Caco-2 (cell line): ENCODE results near the gene MRPL37. TPM values are rescaled to one million over a fixed set of nuclear protein-coding genes. Genes with fewer than 3 reads are reported as not detected.

ENCODE experiments used
- BruUV-seq: library from RNA; stranded (reverse); fragments of 400-500 nt; replicated peaks from 2 replicates; lab custom pipeline; 2021; lab: Mats Ljungman, UMichigan
- CTCF ChIA-PET: fragments of 300-600 bp; sonication (Branson Sonifier 250); formaldehyde crosslinking; loops from one replicate; lab custom pipeline; 2022; ENCODE audit warnings: antibody characterized with exemption; lab: Charles Lee
- POLR2A ChIA-PET: fragments of 300-600 bp; sonication (Branson Sonifier 250); formaldehyde crosslinking; loops from one replicate; lab custom pipeline; 2022; ENCODE audit warnings: antibody characterized with exemption; lab: Charles Lee
- DNase-seq, 2 experiments: peaks; one replicate each; pipeline versions ENCODE4 v3.0.0 to v3.0.0-alpha.2; 2020 to 2022
- H3K27me3 ChIP-seq: replicated peaks from 2 replicates; pipeline ENCODE4 v1.6.0; 2011; ENCODE audit warnings: low read length; ENCODE audit not compliant: control insufficient read depth, insufficient read depth
- H3K36me3 ChIP-seq: 2 replicates; pipeline ENCODE4 v1.5.1; 2011; ENCODE audit warnings: low read length; ENCODE audit not compliant: control insufficient read depth, insufficient read depth
- H3K4me1 ChIP-seq: fragments of 250-450 bp; sonication (Bioruptor Pico); 2 replicates; pipeline ENCODE4 v1.5.1; 2020; ENCODE audit warnings: mild to moderate bottlenecking
- H3K4me3 ChIP-seq: 2 replicates; pipeline ENCODE4 v1.5.1; 2011; ENCODE audit warnings: low read depth, mild to moderate bottlenecking, control low read depth, low read length
- H3K9me3 ChIP-seq: fragments of 250-450 bp; sonication (Bioruptor Pico); 2 replicates; pipeline ENCODE4 v1.5.1; 2020; ENCODE audit warnings: mild to moderate bottlenecking, moderate library complexity
- H3K27ac Mint-ChIP-seq: one replicate; pipeline ENCODE4 v1.8.0; 2022; ENCODE audit warnings: mixed read lengths; ENCODE audit not compliant: unreplicated experiment
- H3K27me3 Mint-ChIP-seq: one replicate; pipeline ENCODE4 v1.8.0; 2022; ENCODE audit warnings: mixed read lengths; ENCODE audit not compliant: insufficient read depth, unreplicated experiment
- H3K36me3 Mint-ChIP-seq: one replicate; pipeline ENCODE4 v1.8.0; 2022; ENCODE audit warnings: mild to moderate bottlenecking, mixed read lengths; ENCODE audit not compliant: insufficient read depth, unreplicated experiment
- H3K4me1 Mint-ChIP-seq: one replicate; pipeline ENCODE4 v1.8.0; 2022; ENCODE audit warnings: low read depth, mixed read lengths; ENCODE audit not compliant: unreplicated experiment
- H3K4me3 Mint-ChIP-seq: one replicate; pipeline ENCODE4 v1.8.0; 2022; ENCODE audit warnings: mild to moderate bottlenecking, moderate library complexity, mixed read lengths; ENCODE audit not compliant: unreplicated experiment
- H3K9me3 Mint-ChIP-seq: one replicate; pipeline ENCODE4 v1.8.0; 2022; ENCODE audit warnings: mixed read lengths; ENCODE audit not compliant: unreplicated experiment
- intact Hi-C: fragments of 100-400 bp; cut with micrococcal nuclease; formaldehyde crosslinking; loops from one replicate; pipeline ENCODE4 v1.10.0; 2022; ENCODE audit not compliant: unreplicated experiment
- total RNA-seq: library from RNA; stranded (reverse); gene quantifications from 2 replicates; pipeline ENCODE4 v1.2.3, GENCODE V29; 2022
- TF ChIP-seq, protein P1 (sequence below), 2 experiments: fragments of 200-600 bp in 1 of 2; IDR thresholded peaks; 1 replicate in 1 of 2; 2 replicates in 1 of 2; pipeline versions ENCODE4 v1.5.1 to v1.8.0; 2011 to 2022; ENCODE audit warnings: antibody characterized with exemption in 1 of 2, control low read depth in 1 of 2, inconsistent platforms in 1 of 2, low read depth in 1 of 2, low read length in 1 of 2, mild to moderate bottlenecking in 1 of 2, moderate library complexity in 1 of 2; ENCODE audit not compliant: insufficient read depth in 1 of 2, severe bottlenecking in 1 of 2, unreplicated experiment in 1 of 2

MRPL37 gene
- total RNA-seq, 1 experiment from 2014 or later = 95.6 TPM

DNA sequence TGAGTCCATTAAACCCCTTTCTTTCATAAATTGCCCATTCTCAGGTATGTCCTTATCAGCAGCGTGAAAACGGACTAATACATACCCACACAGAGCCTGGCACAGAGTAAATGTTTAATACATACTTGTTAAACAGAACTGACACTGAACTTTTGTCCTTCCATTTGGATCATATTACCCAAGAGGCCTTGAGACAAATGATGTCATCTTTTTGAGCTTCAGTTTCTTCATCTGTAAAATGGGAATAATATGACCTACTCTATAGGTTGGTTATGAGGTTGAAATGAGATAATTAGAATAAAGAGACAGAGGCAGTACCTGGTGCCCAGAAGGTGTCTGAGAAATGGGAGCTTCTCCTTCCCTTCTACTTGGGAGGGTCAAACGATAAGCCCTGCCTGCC is 13.9 kb upstream of the MRPL37 start:
- no TSS peak for BruUV-seq
- ChIA-PET POLR2A (no interaction called here), CTCF (no interaction called here)
- no peaks in the 10 kb centered on the region for H3K4me1 Mint-ChIP-seq
- H3K4me3 Mint-ChIP-seq = no peak overlapping the region
- H3K27me3 Mint-ChIP-seq = no peaks in the 10 kb centered on the region
- H3K9me3 Mint-ChIP-seq = no peaks in the 10 kb centered on the region
- Histone ChIP-seq H3K36me3 (no peaks in the 10 kb centered on the region), H3K27me3 (no peaks in the 10 kb centered on the region), H3K4me1 (no peaks in the 10 kb centered on the region), H3K9me3 (no peaks in the 10 kb centered on the region), H3K4me3 (no peak overlapping the region)
- no peak for DNase-seq
- intact Hi-C loops = no loop called here
- TF ChIP-seq, protein P1, sequence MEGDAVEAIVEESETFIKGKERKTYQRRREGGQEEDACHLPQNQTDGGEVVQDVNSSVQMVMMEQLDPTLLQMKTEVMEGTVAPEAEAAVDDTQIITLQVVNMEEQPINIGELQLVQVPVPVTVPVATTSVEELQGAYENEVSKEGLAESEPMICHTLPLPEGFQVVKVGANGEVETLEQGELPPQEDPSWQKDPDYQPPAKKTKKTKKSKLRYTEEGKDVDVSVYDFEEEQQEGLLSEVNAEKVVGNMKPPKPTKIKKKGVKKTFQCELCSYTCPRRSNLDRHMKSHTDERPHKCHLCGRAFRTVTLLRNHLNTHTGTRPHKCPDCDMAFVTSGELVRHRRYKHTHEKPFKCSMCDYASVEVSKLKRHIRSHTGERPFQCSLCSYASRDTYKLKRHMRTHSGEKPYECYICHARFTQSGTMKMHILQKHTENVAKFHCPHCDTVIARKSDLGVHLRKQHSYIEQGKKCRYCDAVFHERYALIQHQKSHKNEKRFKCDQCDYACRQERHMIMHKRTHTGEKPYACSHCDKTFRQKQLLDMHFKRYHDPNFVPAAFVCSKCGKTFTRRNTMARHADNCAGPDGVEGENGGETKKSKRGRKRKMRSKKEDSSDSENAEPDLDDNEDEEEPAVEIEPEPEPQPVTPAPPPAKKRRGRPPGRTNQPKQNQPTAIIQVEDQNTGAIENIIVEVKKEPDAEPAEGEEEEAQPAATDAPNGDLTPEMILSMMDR (IDR thresholded peaks at IDR 0.05; ENCODE audit: insufficient read depth in 1 of 2, low read depth in 1 of 2, low read length in 1 of 2, severe bottlenecking in 1 of 2, unreplicated experiment in 1 of 2) = no peak
- H3K36me3 Mint-ChIP-seq = no peaks in the 10 kb centered on the region
- H3K27ac Mint-ChIP-seq = no peak overlapping the region

DNA sequence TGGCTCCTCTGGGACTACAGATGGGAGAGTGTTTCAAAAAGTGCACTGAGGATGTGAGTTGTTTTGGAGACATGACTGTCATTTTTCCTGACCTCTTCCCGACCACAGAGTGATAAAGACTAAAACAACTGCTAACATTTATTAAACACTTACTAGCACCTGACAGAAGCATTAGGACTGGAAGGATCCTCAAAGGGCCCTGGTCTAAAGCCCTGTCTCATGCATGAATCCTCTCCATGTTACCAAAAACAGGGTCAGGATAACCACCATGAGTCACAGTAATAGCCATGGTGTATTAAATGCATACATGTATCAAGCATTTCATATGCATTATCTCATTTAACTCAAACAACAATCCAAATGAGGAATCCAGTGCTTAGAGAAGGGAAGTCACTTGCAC is 11.7 kb upstream of the MRPL37 start:
- ChIA-PET CTCF (no interaction called here), POLR2A (no interaction called here)
- Mint-ChIP-seq H3K27ac (no peak overlapping the region), H3K36me3 (no peaks in the 10 kb centered on the region), H3K4me1 (no peaks in the 10 kb centered on the region), H3K9me3 (no peaks in the 10 kb centered on the region), H3K4me3 (no peak overlapping the region), H3K27me3 (no peaks in the 10 kb centered on the region)
- Histone ChIP-seq H3K9me3 (no peaks in the 10 kb centered on the region), H3K4me1 (no peaks in the 10 kb centered on the region), H3K4me3 (no peak overlapping the region), H3K27me3 (no peaks in the 10 kb centered on the region), H3K36me3 (no peaks in the 10 kb centered on the region)
- no TSS peak for BruUV-seq
- intact Hi-C loops = no loop called here
- TF ChIP-seq, protein P1 (IDR thresholded peaks at IDR 0.05; ENCODE audit: insufficient read depth in 1 of 2, low read depth in 1 of 2, low read length in 1 of 2, severe bottlenecking in 1 of 2, unreplicated experiment in 1 of 2) = no peak
- DNase-seq = no peak

DNA sequence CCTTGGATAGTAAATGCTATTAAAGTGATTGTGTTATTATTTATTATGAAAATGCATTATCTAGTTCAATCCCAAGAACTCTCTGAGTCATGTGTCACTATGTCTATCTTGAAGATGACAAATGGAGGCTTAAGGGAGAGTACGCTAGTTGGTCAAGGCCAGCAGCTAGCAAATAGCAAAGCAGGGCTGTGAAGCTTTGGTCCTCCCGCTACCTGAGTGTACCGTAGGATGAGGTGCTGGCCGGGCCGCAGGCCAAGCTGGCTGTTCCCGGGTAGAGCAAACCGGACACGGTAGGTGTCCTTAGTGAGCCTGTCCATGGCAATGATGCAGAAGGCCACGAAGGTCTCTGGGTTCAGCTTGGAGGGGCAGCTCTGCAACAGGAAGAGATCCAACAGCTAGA is 9.4 kb upstream of the MRPL37 start:
- Mint-ChIP-seq H3K4me3 (no peak overlapping the region), H3K27ac (no peak overlapping the region), H3K27me3 (no peaks in the 10 kb centered on the region), H3K9me3 (no peaks in the 10 kb centered on the region), H3K4me1 (no peaks in the 10 kb centered on the region), H3K36me3 (no peaks in the 10 kb centered on the region)
- no peak for DNase-seq
- Histone ChIP-seq H3K4me3 (no peak overlapping the region), H3K4me1 (no peaks in the 10 kb centered on the region), H3K9me3 (no peaks in the 10 kb centered on the region), H3K27me3 (no peaks in the 10 kb centered on the region), H3K36me3 (no peaks in the 10 kb centered on the region)
- ChIA-PET CTCF (no interaction called here), POLR2A (no interaction called here)
- TF ChIP-seq, protein P1 (IDR thresholded peaks at IDR 0.05; ENCODE audit: insufficient read depth in 1 of 2, low read depth in 1 of 2, low read length in 1 of 2, severe bottlenecking in 1 of 2, unreplicated experiment in 1 of 2) = no peak
- intact Hi-C loops = no loop called here
- BruUV-seq = no TSS peak
